ENCODE data around the gene LYL1.

Gene LYL1

GRCh38 chr19:13085666-13086065 is 17.0 kb downstream of the LYL1 start:
- Histone ChIP-seq H3K4me3 (IDR thresholded peaks at IDR 0.05; ENCODE audit: insufficient read depth, low read depth, low read length) (no peak overlapping the region), H3K9ac (no peak overlapping the region), H3K4me2 (no peak overlapping the region), H3K27ac (no peak overlapping the region), H4K20me1 (ENCODE audit: insufficient read depth) (no peaks in the 10 kb centered on the region), H3K27me3 (ENCODE audit: insufficient read depth, low read depth) (peaks cover 2% of the 10 kb centered on the region; the same call in 1 of the 2 replicates), H2AFZ (ENCODE audit: low read depth) (no peak overlapping the region), H3K4me1 (ENCODE audit: low read depth, poor library complexity, severe bottlenecking) (peaks cover 28% of the 10 kb centered on the region), H3K36me3 (ENCODE audit: insufficient read depth) (no peaks in the 10 kb centered on the region), H3K79me2 (ENCODE audit: insufficient read depth, low read depth) (no peaks in the 10 kb centered on the region)
- TF ChIP-seq, protein P1, sequence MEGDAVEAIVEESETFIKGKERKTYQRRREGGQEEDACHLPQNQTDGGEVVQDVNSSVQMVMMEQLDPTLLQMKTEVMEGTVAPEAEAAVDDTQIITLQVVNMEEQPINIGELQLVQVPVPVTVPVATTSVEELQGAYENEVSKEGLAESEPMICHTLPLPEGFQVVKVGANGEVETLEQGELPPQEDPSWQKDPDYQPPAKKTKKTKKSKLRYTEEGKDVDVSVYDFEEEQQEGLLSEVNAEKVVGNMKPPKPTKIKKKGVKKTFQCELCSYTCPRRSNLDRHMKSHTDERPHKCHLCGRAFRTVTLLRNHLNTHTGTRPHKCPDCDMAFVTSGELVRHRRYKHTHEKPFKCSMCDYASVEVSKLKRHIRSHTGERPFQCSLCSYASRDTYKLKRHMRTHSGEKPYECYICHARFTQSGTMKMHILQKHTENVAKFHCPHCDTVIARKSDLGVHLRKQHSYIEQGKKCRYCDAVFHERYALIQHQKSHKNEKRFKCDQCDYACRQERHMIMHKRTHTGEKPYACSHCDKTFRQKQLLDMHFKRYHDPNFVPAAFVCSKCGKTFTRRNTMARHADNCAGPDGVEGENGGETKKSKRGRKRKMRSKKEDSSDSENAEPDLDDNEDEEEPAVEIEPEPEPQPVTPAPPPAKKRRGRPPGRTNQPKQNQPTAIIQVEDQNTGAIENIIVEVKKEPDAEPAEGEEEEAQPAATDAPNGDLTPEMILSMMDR (conservative IDR thresholded peaks at IDR 0.05; ENCODE audit: low read depth, low read length), result no peak

DNA sequence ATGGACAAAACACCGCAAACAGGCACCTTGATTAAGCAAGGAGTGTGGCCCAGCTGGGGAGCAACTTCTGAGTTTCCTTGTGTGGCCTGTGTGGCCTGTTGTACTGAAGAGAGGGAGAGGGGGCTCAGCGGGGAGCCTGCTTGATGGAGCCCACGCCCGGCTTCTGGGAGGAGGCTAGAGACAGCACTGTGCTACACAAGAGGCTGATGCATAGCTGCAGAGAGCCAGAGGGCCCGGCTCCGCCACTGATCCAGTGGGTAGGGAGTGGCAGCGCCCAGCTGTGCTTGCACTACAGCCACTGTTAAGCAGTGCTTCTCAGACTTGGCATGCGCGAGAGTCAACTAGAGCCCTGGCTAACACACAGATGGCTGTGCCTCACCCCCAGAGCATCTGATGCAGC is 19.0 kb downstream of the LYL1 start:
- no peak overlapping the region for H2AFZ ChIP-seq (ENCODE audit: low read depth)
- no peaks in the 10 kb centered on the region for H3K79me2 ChIP-seq (ENCODE audit: insufficient read depth, low read depth)
- H3K4me2 ChIP-seq, result no peak overlapping the region
- H4K20me1 ChIP-seq (ENCODE audit: insufficient read depth), result no peaks in the 10 kb centered on the region
- no peak overlapping the region for H3K9ac ChIP-seq
- peaks cover 2% of the 10 kb centered on the region; the same call in 1 of the 2 replicates for H3K27me3 ChIP-seq (ENCODE audit: insufficient read depth, low read depth)
- H3K4me1 ChIP-seq (ENCODE audit: low read depth, poor library complexity, severe bottlenecking), result peaks cover 34% of the 10 kb centered on the region
- H3K4me3 ChIP-seq (IDR thresholded peaks at IDR 0.05; ENCODE audit: insufficient read depth, low read depth, low read length), result no peak overlapping the region
- H3K36me3 ChIP-seq (ENCODE audit: insufficient read depth), result no peaks in the 10 kb centered on the region
- H3K27ac ChIP-seq, result no peak overlapping the region
- TF ChIP-seq, protein P1 (conservative IDR thresholded peaks at IDR 0.05; ENCODE audit: low read depth, low read length), result no peak

DNA sequence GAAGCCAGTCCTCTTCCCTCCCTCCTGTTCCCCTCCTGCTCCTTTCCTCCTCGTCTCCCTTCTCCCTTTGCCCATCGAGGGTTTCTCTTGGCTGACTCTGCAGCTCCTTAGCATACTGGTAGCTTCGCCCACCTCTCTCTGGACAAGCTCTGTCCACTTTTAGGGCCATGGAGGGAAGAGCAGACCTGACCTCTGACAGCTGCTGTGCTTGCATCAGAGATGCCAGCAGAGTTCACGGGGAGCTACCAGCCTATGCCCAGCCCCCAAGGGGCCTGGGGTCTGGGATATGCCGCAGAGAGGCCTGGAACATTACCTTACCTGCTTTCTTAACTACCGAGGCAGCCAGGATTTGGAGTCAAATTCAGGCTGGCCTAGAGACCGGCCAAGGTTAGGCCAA is 19.7 kb downstream of the LYL1 start:
- Histone ChIP-seq H3K27ac (no peak overlapping the region), H3K4me2 (no peak overlapping the region)
- TF ChIP-seq, protein P1 (conservative IDR thresholded peaks at IDR 0.05; ENCODE audit: low read depth, low read length), result no peak

DNA sequence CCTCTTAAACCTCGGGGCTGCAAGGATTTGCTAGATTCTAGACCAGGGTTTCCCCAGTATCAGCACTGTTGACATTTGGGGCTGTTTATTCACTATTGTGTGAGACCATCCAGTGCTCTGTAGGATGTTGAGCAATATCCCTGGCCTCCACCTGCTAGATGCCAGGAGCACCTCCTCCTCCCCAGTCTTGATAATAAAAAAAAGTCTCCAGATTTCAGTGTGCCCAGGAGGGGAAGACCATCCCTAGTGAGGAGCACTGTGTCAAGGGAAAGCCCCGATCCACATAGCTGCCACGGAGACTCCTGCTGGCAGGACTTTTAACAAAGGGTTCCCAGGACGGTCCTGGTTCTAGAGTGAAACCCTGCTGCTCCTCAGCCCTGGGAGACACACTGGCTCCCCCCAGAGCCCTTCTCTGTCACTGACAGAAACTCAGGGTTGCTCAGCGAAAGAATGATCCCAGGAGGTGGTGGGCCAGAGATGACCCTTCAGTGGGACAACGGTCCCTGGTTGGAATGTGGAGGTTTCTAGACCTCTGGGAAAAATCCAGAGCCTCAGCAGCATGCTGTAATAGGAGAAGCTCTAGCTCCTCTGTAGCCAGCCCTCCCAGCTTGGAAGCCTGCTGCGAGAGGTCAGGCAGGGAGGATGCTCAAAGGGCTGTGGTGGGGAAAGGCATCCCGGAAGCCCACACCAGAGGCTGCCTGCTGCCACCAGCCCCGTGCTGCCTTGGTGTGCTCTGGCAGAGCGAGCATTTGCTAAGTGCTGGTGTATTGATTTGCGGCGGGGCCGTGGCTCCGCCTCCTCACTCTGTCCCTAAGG is 20.3 kb downstream of the LYL1 start:
- TF ChIP-seq, protein P1 (conservative IDR thresholded peaks at IDR 0.05; ENCODE audit: low read depth, low read length), result no peak
- Histone ChIP-seq H3K79me2 (ENCODE audit: insufficient read depth, low read depth) (no peaks in the 10 kb centered on the region), H3K4me1 (ENCODE audit: low read depth, poor library complexity, severe bottlenecking) (peaks cover 37% of the 10 kb centered on the region), H3K9ac (no peak overlapping the region), H3K4me2 (no peak overlapping the region), H2AFZ (ENCODE audit: low read depth) (no peak overlapping the region), H3K36me3 (ENCODE audit: insufficient read depth) (no peaks in the 10 kb centered on the region), H4K20me1 (ENCODE audit: insufficient read depth) (no peaks in the 10 kb centered on the region), H3K27ac (no peak overlapping the region), H3K27me3 (ENCODE audit: insufficient read depth, low read depth) (peaks cover 7% of the 10 kb centered on the region; the same call in 1 of the 2 replicates), H3K4me3 (IDR thresholded peaks at IDR 0.05; ENCODE audit: insufficient read depth, low read depth, low read length) (no peak overlapping the region)

More for the DNA sequence above, 19.7 kb downstream of the LYL1 start:
- Histone ChIP-seq H3K4me1 (ENCODE audit: low read depth, poor library complexity, severe bottlenecking) (peaks cover 34% of the 10 kb centered on the region), H2AFZ (ENCODE audit: low read depth) (no peak overlapping the region), H3K36me3 (ENCODE audit: insufficient read depth) (no peaks in the 10 kb centered on the region), H3K9ac (no peak overlapping the region), H3K79me2 (ENCODE audit: insufficient read depth, low read depth) (no peaks in the 10 kb centered on the region), H4K20me1 (ENCODE audit: insufficient read depth) (no peaks in the 10 kb centered on the region), H3K4me3 (IDR thresholded peaks at IDR 0.05; ENCODE audit: insufficient read depth, low read depth, low read length) (no peak overlapping the region), H3K27me3 (ENCODE audit: insufficient read depth, low read depth) (peaks cover 2% of the 10 kb centered on the region; the same call in 1 of the 2 replicates)
